HepG2 (cell line): ENCODE measurements around the gene SEC14L1. TPM values are rescaled to one million over a fixed set of nuclear protein-coding genes. Genes with fewer than 3 reads are reported as not detected.

Source experiments
- ARHGAP35 ChIP-seq: sonication (generic); formaldehyde crosslinking; IDR thresholded peaks from 2 replicates; pipeline ENCODE4 v1.9.0; 2022; ENCODE audit warnings: mild to moderate bottlenecking, inconsistent platforms, moderate library complexity, missing genetic modification reagents, borderline replicate concordance
- BRCA1 ChIP-seq: sonication (generic); formaldehyde crosslinking; IDR thresholded peaks from 2 replicates; pipeline ENCODE4 v1.4.0; 2020; ENCODE audit warnings: missing genetic modification reagents
- CEBPZ ChIP-seq: IDR thresholded peaks from 2 replicates; pipeline ENCODE4 v1.6.1; 2012; ENCODE audit warnings: low read length, improper control_type of control experiment
- CENPBD1 ChIP-seq: sonication (generic); formaldehyde crosslinking; IDR thresholded peaks from 2 replicates; pipeline ENCODE4 v1.8.0; 2022; ENCODE audit warnings: missing genetic modification reagents, low read depth, mild to moderate bottlenecking, borderline replicate concordance
- FOXO4 ChIP-seq: sonication (generic); formaldehyde crosslinking; conservative IDR thresholded peaks from 2 replicates; pipeline ENCODE4 v1.8.1; 2023; ENCODE audit warnings: missing genetic modification reagents
- GATAD2A ChIP-seq: IDR thresholded peaks from 2 replicates; pipeline ENCODE4 v1.6.1; 2016
- HIC2 ChIP-seq: sonication (generic); formaldehyde crosslinking; IDR thresholded peaks from 2 replicates; pipeline ENCODE4 v1.9.0; 2022; ENCODE audit warnings: low read depth, missing genetic modification reagents
- MEF2D ChIP-seq: sonication (generic); formaldehyde crosslinking; IDR thresholded peaks from 2 replicates; pipeline ENCODE4 v1.5.1; 2020; ENCODE audit warnings: mild to moderate bottlenecking, missing genetic modification reagents
- MYC ChIP-seq: sonication (generic); formaldehyde crosslinking; IDR thresholded peaks from 2 replicates; pipeline ENCODE4 v1.9.0; 2021; ENCODE audit warnings: missing genetic modification reagents, borderline replicate concordance
- RCOR2 ChIP-seq: IDR thresholded peaks from 2 replicates; pipeline ENCODE4 v1.6.1; 2016; ENCODE audit warnings: missing biosample characterization, missing genetic modification reagents
- ZBTB2 ChIP-seq: sonication (generic); formaldehyde crosslinking; IDR thresholded peaks from 2 replicates; pipeline ENCODE4 v1.8.0; 2022; ENCODE audit warnings: low read depth, missing genetic modification reagents
- ZHX2 ChIP-seq, 2 experiments: sonication (generic) in 1 of 2; formaldehyde crosslinking in 1 of 2; IDR thresholded peaks; 2 replicates each; pipeline versions ENCODE4 v1.6.1 to v1.9.0; 2014 to 2022; ENCODE audit warnings: antibody characterized with exemption in 1 of 2, borderline replicate concordance in 1 of 2, inconsistent platforms in 1 of 2, low read depth in 1 of 2, missing genetic modification reagents in 1 of 2
- ZNF124 ChIP-seq: sonication (generic); formaldehyde crosslinking; IDR thresholded peaks from 2 replicates; pipeline ENCODE4 v1.4.0; 2020; ENCODE audit warnings: missing genetic modification reagents
- ZNF317 ChIP-seq: sonication (generic); formaldehyde crosslinking; IDR thresholded peaks from 2 replicates; pipeline ENCODE4 v1.5.0; 2020; ENCODE audit warnings: mild to moderate bottlenecking, missing genetic modification reagents
- ZNF891 ChIP-seq: sonication (generic); formaldehyde crosslinking; IDR thresholded peaks from 2 replicates; pipeline ENCODE4 v1.5.0; 2020; ENCODE audit warnings: mild to moderate bottlenecking, missing genetic modification reagents
- polyA plus RNA-seq, 8 experiments: library from polyadenylated mRNA; depleted of rRNA in 3 of 8; stranded (reverse) in 7 of 8; unstranded in 1 of 8; fragments of >200 nt; fragmentation: Illumina TruSeq in 4 of 8; extraction: Trizol in 4 of 8; gene quantifications; 2 replicates each; pipeline versions ENCODE4 v1.2.1 to v1.2.3, GENCODE V29; 2011 to 2016; ENCODE audit warnings: low read depth in 4 of 8, missing spikeins in 1 of 8, mixed read lengths in 1 of 8; ENCODE audit not compliant: insufficient read depth in 1 of 8
- total RNA-seq, 5 experiments: library from RNA; depleted of rRNA; stranded (reverse); fragments of >200 nt; fragmentation: Illumina TruSeq; extraction: Trizol; gene quantifications; 2 replicates each; pipeline ENCODE4 v1.2.3, GENCODE V29; 2016; ENCODE audit warnings: low read depth in 1 of 5

The SEC14L1 gene
- total and polyA plus RNA-seq, 2 of the 13 experiments (the other 11 are each of a cell fraction or from before 2014, with no cell fraction given) = 26.3 to 43.9 TPM

GRCh38 chr17:77209330-77209748 lies 68.6 kb downstream of the SEC14L1 start (continued):
- 0 out of 2 replicates have a peak, but pooled peaks have one; percentile 36 for TF ChIP-seq ZNF891 (CRISPR knock-in tag)
- TF ChIP-seq BRCA1 = no peak
- TF ChIP-seq RCOR2 (CRISPR knock-in tag) = no peak
- TF ChIP-seq CENPBD1 = no peak
- no peak for TF ChIP-seq ZBTB2 (CRISPR knock-in tag)
- no peak for TF ChIP-seq ZNF317
- TF ChIP-seq CEBPZ = no peak
- TF ChIP-seq HIC2 (CRISPR knock-in tag) = 0 out of 2 replicates have a peak, but pooled peaks have one; percentile 15
- no peak for TF ChIP-seq ARHGAP35 (CRISPR knock-in tag)
- no peak; the same call in 1 of the 2 replicates for TF ChIP-seq GATAD2A (CRISPR knock-in tag)
- no peak for TF ChIP-seq MYC (CRISPR knock-in tag)
- TF ChIP-seq ZHX2 (IDR thresholded peaks at IDR 0.05; ENCODE audit: low read depth) = no peak; the same call in 1 of the 2 replicates
- no peak for TF ChIP-seq ZHX2 (CRISPR knock-in tag; IDR thresholded peaks at IDR 0.05; ENCODE audit: borderline replicate concordance)
- TF ChIP-seq MEF2D = no peak
- no peak for TF ChIP-seq ZNF124 (CRISPR knock-in tag)
- TF ChIP-seq FOXO4 = no peak
